Lower leg skin (tissue), 4 donors: ENCODE measurements around the gene GPX4. TPM values are rescaled to one million over a fixed set of nuclear protein-coding genes. Genes with fewer than 3 reads are reported as not detected.

ENCODE experiments used
- DNase-seq, 2 donors: peaks; one replicate each; pipeline ENCODE4 v3.0.0-alpha.2; 2019; ENCODE audit warnings: low spot score in 2 of 2
- H3K4me3 ChIP-seq: fragments of 200-600 bp; sonication (generic); 2 replicates; pipeline ENCODE4 v1.5.1; 2017; ENCODE audit warnings: mild to moderate bottlenecking, low read depth; ENCODE audit not compliant: poor library complexity, severe bottlenecking
- CTCF ChIP-seq, 3 donors: fragments of 450-650 bp; IDR thresholded peaks; one replicate each; pipeline ENCODE4 v1.5.1; 2016; ENCODE audit warnings: antibody characterized with exemption in 3 of 3, mild to moderate bottlenecking in 3 of 3, moderate library complexity in 2 of 3
- POLR2A ChIP-seq, 2 donors: fragments of 450-650 bp; IDR thresholded peaks; one replicate each; pipeline ENCODE4 v1.6.1; 2016 to 2017; ENCODE audit warnings: antibody characterized with exemption in 2 of 2, mild to moderate bottlenecking in 1 of 2, moderate library complexity in 1 of 2
- WGBS, 2 donors: methylation state at CpG; one replicate each; pipeline ENCODE4 v1.1.5; 2018; 5-methylcytosine and 5-hydroxymethylcytosine counted together
- intact Hi-C: fragments of 100-400 bp; cut with DNase I; formaldehyde crosslinking; loops from one replicate; pipeline ENCODE4 v1.15.0; 2023; ENCODE audit warnings: low total_unique reads
- total RNA-seq, 4 donors: library from RNA; depleted of rRNA; stranded (reverse); fragments of >200 nt; gene quantifications; one replicate each; pipeline ENCODE4 v1.1.0, GENCODE V29; 2016

The GPX4 gene
- total RNA-seq, 4 donors from 2014 or later = 375 to 507 (median 469) TPM

GRCh38 chr19:1063909-1064660 lies 39.7 kb upstream of the GPX4 start:
- 69 to 84% methylated on average over 37 of the region's 37 CpGs for WGBS, 2 donors
- DNase-seq = no peak
- intact Hi-C loops = no loop called here
- no peak for TF ChIP-seq POLR2A (IDR thresholded peaks at IDR 0.05)
- no peak for TF ChIP-seq CTCF (IDR thresholded peaks at IDR 0.05)
- H3K4me3 ChIP-seq = no peak overlapping the region

- intact Hi-C loops = no loop called here
- 7 to 14% methylated on average over 36 to 46 of the region's 60 CpGs for WGBS, 2 donors
- TF ChIP-seq POLR2A (IDR thresholded peaks at IDR 0.05) = no peak
- peak in 1 of 3 donors; percentile 28 for TF ChIP-seq CTCF (IDR thresholded peaks at IDR 0.05)
- H3K4me3 ChIP-seq = no peak overlapping the region
- no peak for DNase-seq
Observed at GRCh38 chr19:1064661-1065605, 38.9 kb upstream of the GPX4 start.

GRCh38 chr19:1065606-1066109 lies 38.1 kb upstream of the GPX4 start:
- no peak for DNase-seq
- WGBS, 2 donors = 50 to 61% methylated on average over 12 to 17 of the region's 17 CpGs
- no peak overlapping the region for H3K4me3 ChIP-seq
- intact Hi-C loops = no loop called here
- no peak for TF ChIP-seq POLR2A (IDR thresholded peaks at IDR 0.05)
- TF ChIP-seq CTCF (IDR thresholded peaks at IDR 0.05) = no peak

GRCh38 chr19:1066251-1066747 lies 37.5 kb upstream of the GPX4 start:
- DNase-seq = no peak
- intact Hi-C loops = no loop called here
- TF ChIP-seq POLR2A (IDR thresholded peaks at IDR 0.05) = no peak
- no peak for TF ChIP-seq CTCF (IDR thresholded peaks at IDR 0.05)
- H3K4me3 ChIP-seq = peak overlapping the region; percentile 8
- 49 to 51% methylated on average over 15 to 17 of the region's 17 CpGs for WGBS, 2 donors

GRCh38 chr19:1066748-1067340 lies 37.0 kb upstream of the GPX4 start, which contains the start of gene ARHGAP45:
ARHGAP45 (plus strand) TSS chr19:1067167; CDS start chr19:1067406, 239 bp downstream.
- DNase-seq = no peak
- intact Hi-C loops = no loop called here
- 0 to 6% methylated on average over 16 to 32 of the region's 61 CpGs for WGBS, 2 donors
- TF ChIP-seq POLR2A (IDR thresholded peaks at IDR 0.05) = no peak
- no peak for TF ChIP-seq CTCF (IDR thresholded peaks at IDR 0.05)
- H3K4me3 ChIP-seq = peak within 1 kb of the TSS; percentile 8
